ENCODE data around the gene ZNF12.

The ZNF12 gene

DNA sequence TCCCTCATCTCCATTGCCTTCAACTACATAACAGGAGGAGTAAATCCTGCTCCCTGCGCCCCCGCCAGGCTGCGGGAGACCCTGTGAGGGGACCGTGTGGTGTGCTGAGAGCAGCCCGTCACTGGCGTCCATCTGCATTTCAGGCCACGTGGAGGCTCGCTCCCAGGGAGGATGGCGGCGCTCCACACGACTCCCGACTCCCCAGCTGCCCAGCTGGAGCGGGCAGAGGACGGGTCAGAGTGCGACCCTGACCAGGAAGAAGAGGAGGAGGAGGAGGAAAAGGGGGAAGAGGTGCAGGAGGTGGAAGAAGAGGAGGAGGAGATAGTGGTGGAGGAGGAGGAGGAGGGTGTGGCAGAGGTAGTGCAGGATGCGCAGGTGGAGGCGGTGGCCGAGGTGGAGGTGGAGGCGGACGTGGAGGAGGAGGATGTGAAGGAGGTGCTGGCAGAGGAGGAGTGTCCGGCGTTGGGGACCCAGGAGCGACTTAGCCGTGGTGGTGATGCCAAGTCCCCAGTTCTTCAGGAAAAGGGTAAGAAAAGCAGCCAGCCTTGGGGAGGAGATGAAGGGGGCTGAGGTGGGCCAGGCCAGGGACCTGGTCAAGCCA, 64.4 kb downstream of the ZNF12 start:
- H3K4me3 ChIP-seq (ENCODE audit: low read length): no peak overlapping the region
- no peak overlapping the region for H3K9ac ChIP-seq (ENCODE audit: low read length)
- peaks cover 8% of the 10 kb centered on the region; the same call in 1 of the 2 replicates for H3K36me3 ChIP-seq (replicated peaks; ENCODE audit: insufficient read depth, low read length)
- DNase-seq: no peak
- no peaks in the 10 kb centered on the region for H4K20me1 ChIP-seq (ENCODE audit: insufficient read depth, low read length)
- H2AFZ ChIP-seq (ENCODE audit: low read length): no peak overlapping the region
- no peak overlapping the region for H3K4me2 ChIP-seq (ENCODE audit: low read depth, low read length)
- no peak overlapping the region for H3K27ac ChIP-seq (ENCODE audit: low read length)
- no peaks in the 10 kb centered on the region for H3K27me3 ChIP-seq (replicated peaks; ENCODE audit: insufficient read depth, low read length)
- H3F3A ChIP-seq (ENCODE audit: insufficient read depth, low read length): no peaks in the 10 kb centered on the region
- no peaks in the 10 kb centered on the region for H3K4me1 ChIP-seq (ENCODE audit: low read length)
- no peak for TF ChIP-seq EZH2 (optimal IDR thresholded peaks at IDR 0.05; ENCODE audit: low read depth, low read length)
- H3K79me2 ChIP-seq (ENCODE audit: low read length): peaks cover 24% of the 10 kb centered on the region
- no peaks in the 10 kb centered on the region for H3K9me3 ChIP-seq (replicated peaks; ENCODE audit: insufficient read depth, low read length)
- H3K9me2 ChIP-seq (replicated peaks; ENCODE audit: insufficient read depth, low read length): no peaks in the 10 kb centered on the region

DNA sequence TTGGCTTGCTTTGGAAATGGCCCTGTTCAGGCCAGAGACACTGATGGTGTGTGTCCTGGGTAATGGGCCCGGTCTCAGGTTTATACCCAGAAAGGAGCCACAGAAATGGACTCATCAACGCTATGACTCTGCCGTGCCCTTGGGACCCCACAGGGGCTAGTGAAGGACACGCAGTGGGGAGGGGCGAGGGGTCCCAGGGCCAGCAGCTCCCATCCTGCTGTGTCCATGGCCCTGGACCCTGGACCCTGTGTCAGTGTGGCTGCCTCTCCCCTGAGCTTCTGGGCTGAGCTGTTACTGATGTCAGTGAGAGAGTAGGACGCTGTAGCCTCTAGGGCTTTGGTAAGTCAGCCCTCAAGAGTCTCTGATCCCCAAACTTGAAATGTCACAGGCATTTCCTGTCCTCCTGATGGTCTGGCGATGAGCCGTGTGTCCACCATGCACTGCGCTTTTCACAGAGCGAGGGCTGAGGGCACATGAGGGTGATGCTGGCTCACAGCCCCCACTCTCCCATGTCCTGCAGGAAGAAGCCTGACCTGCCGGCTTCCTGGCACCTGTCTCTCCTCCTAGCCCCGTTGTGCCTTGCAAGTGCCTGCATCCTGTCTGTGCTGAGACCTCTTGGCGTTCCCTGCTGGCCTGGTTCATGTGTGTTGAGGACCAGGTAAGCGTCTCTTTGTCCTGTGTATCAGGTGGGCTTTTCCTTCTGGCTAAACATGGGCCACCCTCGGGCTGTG, 65.3 kb downstream of the ZNF12 start:
- no peak for TF ChIP-seq EZH2phosphoT487 (IDR thresholded peaks at IDR 0.05; ENCODE audit: low read length)
- H3K79me2 ChIP-seq (ENCODE audit: low read length): peaks cover 27% of the 10 kb centered on the region
- H3K4me1 ChIP-seq (ENCODE audit: low read length): no peaks in the 10 kb centered on the region
- DNase-seq: no peak
- H3K9ac ChIP-seq (ENCODE audit: low read length): no peak overlapping the region
- H3K27me3 ChIP-seq (replicated peaks; ENCODE audit: insufficient read depth, low read length): no peaks in the 10 kb centered on the region
- no peaks in the 10 kb centered on the region for H3F3A ChIP-seq (ENCODE audit: insufficient read depth, low read length)
- no peak overlapping the region for H3K4me2 ChIP-seq (ENCODE audit: low read depth, low read length)
- peaks cover 8% of the 10 kb centered on the region; the same call in 1 of the 2 replicates for H3K36me3 ChIP-seq (replicated peaks; ENCODE audit: insufficient read depth, low read length)
- H4K20me1 ChIP-seq (ENCODE audit: insufficient read depth, low read length): no peaks in the 10 kb centered on the region
- no peak overlapping the region for H3K27ac ChIP-seq (ENCODE audit: low read length)
- H3K9me2 ChIP-seq (replicated peaks; ENCODE audit: insufficient read depth, low read length): no peaks in the 10 kb centered on the region
- no peak overlapping the region for H2AFZ ChIP-seq (ENCODE audit: low read length)
- no peaks in the 10 kb centered on the region for H3K9me3 ChIP-seq (replicated peaks; ENCODE audit: insufficient read depth, low read length)
- H3K4me3 ChIP-seq (ENCODE audit: low read length): no peak overlapping the region

DNA sequence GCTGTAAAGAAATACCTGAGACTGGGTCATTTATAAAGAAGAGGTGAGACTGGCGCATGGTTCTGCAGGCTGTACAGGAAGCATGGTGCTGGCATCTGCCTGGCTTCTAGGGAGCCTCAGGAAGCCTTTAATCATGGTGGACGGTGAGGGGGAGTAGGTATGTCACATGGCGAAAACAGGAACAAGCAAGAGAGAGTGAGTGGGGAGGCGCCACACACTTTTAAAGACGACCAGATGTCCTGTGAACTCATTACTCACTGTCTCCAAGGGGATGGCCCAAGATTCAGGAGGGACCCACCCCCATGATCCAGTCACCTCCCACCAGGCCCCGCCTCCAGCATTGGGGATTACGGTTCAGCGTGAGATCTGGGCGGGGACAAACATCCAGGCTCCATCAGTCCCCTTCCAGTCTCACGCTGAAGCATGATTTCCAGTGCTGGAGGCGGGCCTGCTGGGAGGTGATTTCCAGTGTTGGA, 66.5 kb downstream of the ZNF12 start:
- H3K9ac ChIP-seq (ENCODE audit: low read length): no peak overlapping the region
- H3K4me1 ChIP-seq (ENCODE audit: low read length): no peaks in the 10 kb centered on the region
- no peak for DNase-seq
- H3K4me3 ChIP-seq (ENCODE audit: low read length): no peak overlapping the region
- peaks cover 8% of the 10 kb centered on the region; the same call in 1 of the 2 replicates for H3K36me3 ChIP-seq (replicated peaks; ENCODE audit: insufficient read depth, low read length)
- no peaks in the 10 kb centered on the region for H3F3A ChIP-seq (ENCODE audit: insufficient read depth, low read length)
- TF ChIP-seq, protein P1, sequence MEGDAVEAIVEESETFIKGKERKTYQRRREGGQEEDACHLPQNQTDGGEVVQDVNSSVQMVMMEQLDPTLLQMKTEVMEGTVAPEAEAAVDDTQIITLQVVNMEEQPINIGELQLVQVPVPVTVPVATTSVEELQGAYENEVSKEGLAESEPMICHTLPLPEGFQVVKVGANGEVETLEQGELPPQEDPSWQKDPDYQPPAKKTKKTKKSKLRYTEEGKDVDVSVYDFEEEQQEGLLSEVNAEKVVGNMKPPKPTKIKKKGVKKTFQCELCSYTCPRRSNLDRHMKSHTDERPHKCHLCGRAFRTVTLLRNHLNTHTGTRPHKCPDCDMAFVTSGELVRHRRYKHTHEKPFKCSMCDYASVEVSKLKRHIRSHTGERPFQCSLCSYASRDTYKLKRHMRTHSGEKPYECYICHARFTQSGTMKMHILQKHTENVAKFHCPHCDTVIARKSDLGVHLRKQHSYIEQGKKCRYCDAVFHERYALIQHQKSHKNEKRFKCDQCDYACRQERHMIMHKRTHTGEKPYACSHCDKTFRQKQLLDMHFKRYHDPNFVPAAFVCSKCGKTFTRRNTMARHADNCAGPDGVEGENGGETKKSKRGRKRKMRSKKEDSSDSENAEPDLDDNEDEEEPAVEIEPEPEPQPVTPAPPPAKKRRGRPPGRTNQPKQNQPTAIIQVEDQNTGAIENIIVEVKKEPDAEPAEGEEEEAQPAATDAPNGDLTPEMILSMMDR (IDR thresholded peaks at IDR 0.05; ENCODE audit: low read length): no peak
- TF ChIP-seq EZH2phosphoT487 (IDR thresholded peaks at IDR 0.05; ENCODE audit: low read length) (no peak), EZH2 (optimal IDR thresholded peaks at IDR 0.05; ENCODE audit: low read depth, low read length) (no peak)
- no peaks in the 10 kb centered on the region for H3K27me3 ChIP-seq (replicated peaks; ENCODE audit: insufficient read depth, low read length)
- no peaks in the 10 kb centered on the region for H3K9me3 ChIP-seq (replicated peaks; ENCODE audit: insufficient read depth, low read length)
- no peaks in the 10 kb centered on the region for H4K20me1 ChIP-seq (ENCODE audit: insufficient read depth, low read length)
- H2AFZ ChIP-seq (ENCODE audit: low read length): no peak overlapping the region
- H3K27ac ChIP-seq (ENCODE audit: low read length): no peak overlapping the region
- no peaks in the 10 kb centered on the region for H3K9me2 ChIP-seq (replicated peaks; ENCODE audit: insufficient read depth, low read length)
- H3K79me2 ChIP-seq (ENCODE audit: low read length): peaks cover 27% of the 10 kb centered on the region
- no peak overlapping the region for H3K4me2 ChIP-seq (ENCODE audit: low read depth, low read length)

GRCh38 chr7:6639627-6640026, 67.1 kb downstream of the ZNF12 start:
- no peak overlapping the region for H3K4me3 ChIP-seq (ENCODE audit: low read length)
- H3K36me3 ChIP-seq (replicated peaks; ENCODE audit: insufficient read depth, low read length): peaks cover 2% of the 10 kb centered on the region; the same call in 1 of the 2 replicates
- H3K9ac ChIP-seq (ENCODE audit: low read length): no peak overlapping the region
- no peak overlapping the region for H3K4me2 ChIP-seq (ENCODE audit: low read depth, low read length)
- no peaks in the 10 kb centered on the region for H3K27me3 ChIP-seq (replicated peaks; ENCODE audit: insufficient read depth, low read length)
- H3K27ac ChIP-seq (ENCODE audit: low read length): no peak overlapping the region
- no peaks in the 10 kb centered on the region for H3K9me2 ChIP-seq (replicated peaks; ENCODE audit: insufficient read depth, low read length)
- no peaks in the 10 kb centered on the region for H3K9me3 ChIP-seq (replicated peaks; ENCODE audit: insufficient read depth, low read length)
- H4K20me1 ChIP-seq (ENCODE audit: insufficient read depth, low read length): no peaks in the 10 kb centered on the region
- H3K79me2 ChIP-seq (ENCODE audit: low read length): peaks cover 27% of the 10 kb centered on the region
- no peaks in the 10 kb centered on the region for H3K4me1 ChIP-seq (ENCODE audit: low read length)
- no peaks in the 10 kb centered on the region for H3F3A ChIP-seq (ENCODE audit: insufficient read depth, low read length)
- no peak for DNase-seq
- TF ChIP-seq EZH2phosphoT487 (IDR thresholded peaks at IDR 0.05; ENCODE audit: low read length) (no peak), EZH2 (optimal IDR thresholded peaks at IDR 0.05; ENCODE audit: low read depth, low read length) (no peak)
- TF ChIP-seq, protein P1 (IDR thresholded peaks at IDR 0.05; ENCODE audit: low read length): no peak
- no peak overlapping the region for H2AFZ ChIP-seq (ENCODE audit: low read length)

Measured in MM.1S (cell line).